OCI-M1 (cell line): Measurements from ENCODE around the gene GPRC5A.
"Not testable (repeated sequence)": the region's sequence is repeated elsewhere in the genome, so short reads cannot be mapped to it uniquely, and the experiment has no call there.

Experiments used
- DNase-seq: peaks from one replicate; lab custom pipeline; 2025; lab: John Stamatoyannopoulos, UW

GPRC5A gene

DNA sequence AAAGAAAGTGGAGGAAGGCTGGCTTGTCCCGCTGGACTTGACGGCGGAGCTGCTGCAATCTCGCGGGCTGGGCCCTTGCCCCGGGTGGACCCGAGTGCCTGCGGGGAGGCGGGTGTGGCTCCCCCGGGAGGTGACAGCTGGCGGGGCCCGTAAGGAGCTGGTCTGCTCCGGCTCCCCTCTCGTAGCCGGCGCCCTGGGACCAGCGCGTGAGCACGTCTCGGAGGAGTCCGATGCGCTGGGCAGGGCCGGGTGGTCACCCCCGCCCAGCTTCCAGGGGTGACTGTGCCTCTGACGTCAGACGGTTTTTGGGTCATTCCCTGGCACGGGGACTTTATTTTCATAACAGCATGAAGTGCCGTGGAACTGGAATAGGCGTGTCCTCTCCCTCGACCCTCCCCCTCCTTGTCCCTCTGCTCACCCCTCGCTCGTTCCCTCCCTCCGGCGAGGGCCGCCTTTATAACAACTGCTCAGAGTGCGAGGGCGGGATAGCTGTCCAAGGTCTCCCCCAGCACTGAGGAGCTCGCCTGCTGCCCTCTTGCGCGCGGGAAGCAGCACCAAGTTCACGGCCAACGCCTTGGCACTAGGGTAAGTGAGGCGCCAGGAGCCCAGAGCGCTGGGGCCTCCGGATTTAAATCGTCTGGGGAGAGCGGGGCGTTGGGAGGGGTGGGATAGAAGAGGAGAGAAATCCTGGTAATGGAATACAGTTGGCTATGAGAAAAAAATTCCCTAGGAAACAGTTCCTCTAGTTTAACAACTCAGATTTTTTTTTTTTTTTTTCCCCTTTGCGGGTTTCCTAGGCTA is at the start of gene GPRC5A:
Gene GPRC5A, plus strand, starts transcription at position 483 of the 801 bp plus-strand sequence. CDS start 16,688 bp downstream, outside the sequence.
- DNase-seq = peak; percentile 34

DNA sequence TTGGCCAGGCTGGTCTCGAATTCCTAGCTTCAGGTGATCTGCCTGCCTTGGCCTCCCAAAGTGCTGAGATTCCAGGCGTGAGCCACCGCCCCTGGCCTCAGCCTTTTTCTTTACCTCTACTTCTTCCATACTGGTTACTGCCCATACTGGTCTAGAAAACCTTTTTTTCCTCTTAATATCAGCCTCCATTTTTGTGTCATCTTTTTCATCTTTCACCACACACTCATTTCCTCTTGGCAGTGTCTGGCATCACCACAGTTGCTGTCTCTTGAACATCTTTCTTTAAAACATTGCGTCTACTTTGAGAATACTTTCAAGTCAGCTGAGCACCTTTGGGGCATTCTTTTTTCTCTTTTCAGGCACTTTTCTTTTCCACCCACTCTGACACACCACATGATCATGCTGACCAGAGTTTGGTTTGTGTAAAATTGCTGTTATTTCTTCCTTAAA is 45.5 kb upstream of the GPRC5A start:
- no peak for DNase-seq

GRCh38 chr12:12846780-12847179 is 44.6 kb upstream of the GPRC5A start:
- not testable (repeated sequence) for DNase-seq

DNA sequence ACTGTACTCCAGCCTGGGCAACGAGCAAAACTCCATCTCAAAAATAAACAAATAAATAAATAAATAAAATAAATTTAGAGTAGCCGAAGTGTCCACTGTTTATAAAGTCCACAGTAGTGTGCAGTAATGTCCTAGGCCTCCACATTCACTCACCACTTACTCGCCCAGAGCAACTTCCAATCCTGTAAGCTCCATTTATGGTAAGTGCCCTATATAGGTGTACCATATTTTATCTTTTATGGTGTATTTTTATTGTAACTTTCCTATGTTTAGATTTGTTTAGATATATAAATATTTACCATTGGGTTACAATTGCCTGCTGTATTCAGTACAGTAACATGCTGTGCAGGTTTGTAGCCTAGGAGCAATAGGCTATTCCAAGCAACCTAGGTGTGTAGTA is 37.9 kb upstream of the GPRC5A start:
- no peak for DNase-seq

- no peak for DNase-seq
These were observed 31.7 kb upstream of the GPRC5A start for GRCh38 chr12:12859690-12860089.

DNA sequence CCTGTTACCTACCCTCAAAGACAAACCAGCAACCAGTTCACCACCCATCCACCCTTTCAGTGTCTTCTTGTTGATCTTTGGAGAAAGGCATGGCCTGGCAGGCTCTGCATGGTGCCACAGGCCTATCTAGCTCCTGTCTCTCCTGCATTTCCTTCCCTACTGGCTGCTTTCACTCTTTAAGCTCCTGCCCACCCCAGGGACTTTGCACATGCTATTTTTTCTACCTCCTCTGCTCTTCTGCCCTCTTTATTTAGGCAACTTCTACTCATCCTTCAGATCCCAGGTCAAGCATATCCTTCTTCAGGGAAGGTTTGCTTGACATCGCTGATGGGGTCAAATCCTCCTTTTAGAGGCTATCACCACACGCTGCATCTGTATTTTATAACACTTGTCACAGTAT is 27.1 kb upstream of the GPRC5A start:
- DNase-seq = no peak

GRCh38 chr12:12868477-12869235 is 22.7 kb upstream of the GPRC5A start:
- DNase-seq = no peak

- no peak for DNase-seq
These were observed 20.9 kb upstream of the GPRC5A start for GRCh38 chr12:12870465-12870864.

DNA sequence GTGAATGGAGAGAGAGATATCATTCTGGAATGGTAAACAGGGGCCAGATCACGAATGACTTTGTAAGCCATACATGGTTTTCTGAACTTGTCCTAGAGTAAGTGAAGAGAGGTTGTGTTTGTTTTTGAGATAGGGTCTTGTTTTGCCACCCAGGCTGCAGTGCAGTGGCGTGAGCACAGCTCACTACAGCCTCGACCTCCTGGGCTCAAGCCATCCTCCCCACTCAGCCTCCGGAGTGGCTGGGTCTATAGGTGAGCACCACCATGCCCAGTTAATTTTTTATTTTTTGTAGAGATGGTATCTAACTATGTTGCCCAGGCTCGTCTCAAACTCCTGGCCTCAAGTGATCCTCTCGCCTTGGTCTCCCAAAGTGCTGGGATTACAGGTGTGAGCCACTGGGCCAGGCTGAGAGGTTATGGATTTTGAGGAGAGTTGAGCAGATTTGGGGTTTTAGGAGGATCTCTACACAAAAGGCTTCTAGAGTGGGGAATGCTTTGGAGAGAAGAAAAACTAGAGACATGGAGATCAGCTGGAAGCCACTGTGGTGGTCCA is 19.7 kb upstream of the GPRC5A start:
- no peak for DNase-seq

GRCh38 chr12:12872139-12872933 is 19.0 kb upstream of the GPRC5A start:
- no peak for DNase-seq

- no peak for DNase-seq
These were observed 18.5 kb upstream of the GPRC5A start for GRCh38 chr12:12872934-12873275.

DNA sequence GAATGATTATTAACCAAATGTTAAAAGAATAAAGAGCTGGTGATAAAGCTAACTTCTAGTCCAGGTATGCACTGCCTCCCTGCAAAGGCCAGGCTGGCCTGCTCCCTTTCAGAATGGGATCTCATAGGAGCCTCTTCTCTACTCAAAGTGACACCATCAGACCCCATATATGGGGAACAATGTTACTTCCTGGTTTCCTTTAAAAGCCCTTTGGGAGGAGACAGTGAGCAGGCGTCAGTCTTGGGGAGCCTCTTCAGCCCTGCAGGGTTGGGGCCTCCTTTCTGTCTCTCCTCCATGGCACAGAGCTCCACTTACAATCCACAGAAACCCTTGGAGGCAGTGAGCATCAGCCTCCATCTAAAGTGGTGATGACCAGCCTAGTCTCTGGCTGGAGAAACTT is 17.3 kb upstream of the GPRC5A start:
- no peak for DNase-seq

DNA sequence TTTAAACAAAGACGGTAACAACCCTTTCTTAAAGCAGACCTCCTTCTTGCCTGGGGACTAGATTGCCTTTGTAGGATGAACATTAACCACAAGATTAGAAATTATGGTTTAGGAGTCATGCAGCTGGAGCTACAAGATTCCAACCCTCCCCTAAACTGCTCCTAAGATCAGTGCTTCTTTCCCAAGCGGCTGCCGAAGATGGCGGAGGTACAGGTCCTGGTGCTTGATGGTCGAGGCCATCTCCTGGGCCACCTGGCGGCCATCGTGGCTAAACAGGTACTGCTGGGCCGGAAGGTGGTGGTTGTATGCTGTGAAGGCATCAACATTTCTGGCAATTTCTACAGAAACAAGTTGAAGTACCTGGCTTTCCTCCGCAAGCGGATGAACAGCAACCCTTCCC is 16.1 kb upstream of the GPRC5A start:
- DNase-seq = not testable (repeated sequence)

DNA sequence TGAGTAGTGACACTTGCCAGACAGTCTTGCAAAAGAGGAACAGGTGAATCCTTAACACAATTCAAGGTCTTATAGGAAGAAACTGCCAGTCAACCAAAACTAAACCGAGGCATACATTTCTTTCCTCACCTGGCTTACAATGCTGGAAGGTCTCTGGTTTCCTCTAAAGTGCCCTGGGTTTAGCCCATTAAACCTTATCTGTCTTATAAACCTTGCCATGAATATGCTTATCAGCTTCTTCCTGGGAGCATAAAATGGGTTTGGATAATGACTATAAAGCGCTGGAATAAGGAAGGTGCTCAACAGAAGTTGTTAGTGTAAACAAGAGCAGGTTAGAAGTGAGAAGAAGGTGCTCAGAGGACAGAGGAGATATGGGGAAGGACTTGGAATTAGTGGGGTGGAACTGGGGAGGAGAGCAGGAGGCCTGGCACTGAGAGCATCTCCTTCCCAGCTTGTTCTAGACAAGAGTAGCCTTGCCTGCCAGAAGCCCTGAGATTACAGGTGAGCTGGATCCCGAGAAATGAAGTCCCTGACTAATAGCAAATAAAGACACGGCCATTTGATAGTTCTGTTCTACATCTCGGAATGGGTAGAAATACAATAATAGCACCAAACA is 14.1 kb upstream of the GPRC5A start:
- DNase-seq = no peak

- DNase-seq = no peak
These were observed 13.4 kb upstream of the GPRC5A start for GRCh38 chr12:12877781-12878455.

GRCh38 chr12:12880537-12880936 is 10.8 kb upstream of the GPRC5A start:
- DNase-seq = no peak

- DNase-seq = no peak
These were observed 10.0 kb upstream of the GPRC5A start for GRCh38 chr12:12881151-12881909.

GRCh38 chr12:12882288-12882687 is 9.1 kb upstream of the GPRC5A start:
- no peak for DNase-seq

DNA sequence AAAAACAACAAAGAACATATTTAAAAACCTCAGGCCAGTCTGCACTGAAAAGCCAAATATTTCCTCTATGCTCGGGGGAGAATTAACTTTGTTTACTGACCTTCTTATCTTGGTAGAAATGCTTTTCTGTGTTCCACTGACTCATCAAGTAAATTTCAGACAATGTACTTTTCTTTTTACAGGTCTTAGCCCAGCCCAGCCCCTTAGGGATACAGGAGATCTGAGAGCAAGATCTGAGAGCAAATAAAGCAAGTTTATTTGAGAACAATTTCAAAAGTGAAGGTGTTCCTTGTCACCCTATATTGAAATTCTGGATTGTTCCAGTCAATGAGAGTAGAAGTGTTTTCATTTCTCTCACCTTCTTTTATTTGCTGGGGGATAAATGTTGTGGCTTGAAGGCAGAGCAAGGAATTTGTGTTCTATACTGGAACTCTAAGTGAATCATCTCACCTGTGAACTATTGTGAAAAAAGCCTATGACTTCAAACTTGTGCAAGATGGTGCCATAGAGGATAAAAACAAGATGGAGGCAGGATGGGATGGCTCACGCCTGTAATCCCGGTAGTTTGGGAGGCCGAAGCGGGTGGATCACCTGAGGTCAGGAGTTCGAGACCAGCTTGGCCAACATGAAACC is 7.9 kb upstream of the GPRC5A start:
- peak; percentile 16 for DNase-seq
